ENCODE results near the gene TBC1D5. TPM values are rescaled to one million over a fixed set of nuclear protein-coding genes. Genes with fewer than 3 reads are reported as not detected.

The TBC1D5 gene
- total RNA-seq, 1 donor from 2014 or later = 74.6 TPM

GRCh38 chr3:17430582-17430981 lies 311.8 kb downstream of the TBC1D5 start:
- no peak overlapping the region for H3K4me3 ChIP-seq
- DNase-seq (no peak), ATAC-seq (no peak)
- TF ChIP-seq CTCF (IDR thresholded peaks at IDR 0.05) = no peak
- H3K36me3 ChIP-seq = no peaks in the 10 kb centered on the region
- intact Hi-C loops (cut with DNase I) = loop anchor here (5.0 kb wide), 1 partner anchor 412 kb away; no protein-coding TSS in a partner anchor
- H3K27ac ChIP-seq = no peak overlapping the region
- H3K9me3 ChIP-seq = no peaks in the 10 kb centered on the region
- H3K27me3 ChIP-seq = no peaks in the 10 kb centered on the region
- H3K4me1 ChIP-seq = no peaks in the 10 kb centered on the region

DNA sequence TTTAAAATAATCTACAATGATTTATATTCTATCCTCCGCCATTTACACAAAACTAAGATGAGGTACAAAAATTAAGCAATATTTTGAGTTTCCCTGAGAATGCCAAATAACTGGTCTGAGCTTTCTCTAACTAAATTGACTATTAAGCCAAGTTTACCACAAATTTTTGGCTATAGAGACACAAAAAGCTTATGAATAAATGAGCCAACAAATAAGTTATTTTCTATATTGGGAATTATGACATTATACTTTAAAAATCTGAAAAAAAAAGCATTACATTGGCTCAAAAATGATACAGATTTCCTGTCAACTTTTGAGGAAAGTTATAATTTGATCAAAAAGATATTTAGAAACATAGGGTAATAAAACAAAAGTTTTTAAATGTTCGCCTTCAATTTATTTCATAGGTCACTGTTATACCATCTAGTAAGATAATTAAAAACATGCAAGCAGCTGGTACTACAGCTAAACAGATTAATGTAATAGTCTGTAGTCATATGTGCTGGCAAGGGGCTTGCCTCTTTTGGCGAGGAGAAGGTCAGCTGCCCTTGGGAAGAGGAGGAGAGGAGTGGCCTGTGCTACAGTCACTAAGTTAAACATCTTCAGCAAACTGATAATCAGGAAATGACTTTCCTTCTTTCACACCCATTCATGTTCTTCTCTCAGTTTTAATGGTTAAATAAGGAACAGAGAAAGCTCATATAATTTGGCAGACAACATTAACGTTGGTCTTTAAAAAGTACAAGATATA lies 318.5 kb downstream of the TBC1D5 start:
- Histone ChIP-seq H3K27me3 (no peaks in the 10 kb centered on the region), H3K36me3 (no peaks in the 10 kb centered on the region), H3K4me3 (no peak overlapping the region), H3K27ac (no peak overlapping the region), H3K9me3 (no peaks in the 10 kb centered on the region), H3K4me1 (no peaks in the 10 kb centered on the region)
- intact Hi-C loops (cut with DNase I) = no loop called here
- TF ChIP-seq CTCF (IDR thresholded peaks at IDR 0.05) = no peak
- ATAC-seq = no peak
- DNase-seq = no peak

DNA sequence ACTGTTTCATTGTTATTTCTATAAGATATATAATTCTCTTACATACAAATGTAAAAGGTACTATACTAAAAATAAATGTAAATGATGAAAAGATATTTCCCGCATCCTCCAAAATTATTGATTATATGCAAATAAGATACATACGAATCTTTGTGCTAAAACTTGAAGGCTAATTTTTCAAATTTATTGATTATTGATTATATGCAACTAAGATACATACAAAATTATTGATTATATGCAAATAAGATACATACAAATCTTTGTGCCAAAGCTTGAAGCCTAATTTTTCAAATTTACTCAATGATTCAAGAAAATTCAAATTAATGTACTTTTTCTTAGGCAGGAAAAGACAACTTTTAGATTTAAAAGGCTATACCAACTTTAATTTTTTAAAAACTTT lies 319.8 kb downstream of the TBC1D5 start:
- intact Hi-C loops (cut with DNase I) = no loop called here
- Histone ChIP-seq H3K9me3 (no peaks in the 10 kb centered on the region), H3K27me3 (no peaks in the 10 kb centered on the region), H3K36me3 (no peaks in the 10 kb centered on the region), H3K4me1 (no peaks in the 10 kb centered on the region), H3K27ac (no peak overlapping the region), H3K4me3 (no peak overlapping the region)
- no peak for TF ChIP-seq CTCF (IDR thresholded peaks at IDR 0.05)
- ATAC-seq (no peak), DNase-seq (no peak)

DNA sequence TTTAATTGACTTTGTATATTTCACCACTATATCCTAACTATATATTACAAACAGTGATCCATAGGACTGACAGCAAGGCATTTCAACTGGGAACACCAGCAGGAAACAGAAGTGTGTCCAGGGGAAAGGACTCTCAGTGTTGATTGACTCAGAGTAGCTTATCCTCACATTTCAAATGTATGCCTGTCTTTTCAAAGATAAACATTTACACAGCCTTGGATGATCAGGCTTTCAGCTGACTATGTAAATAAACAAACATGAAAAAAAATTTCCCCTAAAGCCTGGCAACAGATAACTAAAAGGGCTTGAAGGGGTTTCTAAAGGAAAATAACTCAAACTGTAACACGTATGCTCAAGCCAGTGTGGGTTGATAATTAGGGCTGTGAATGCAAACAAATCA lies 321.8 kb downstream of the TBC1D5 start:
- intact Hi-C loops (cut with DNase I) = no loop called here
- Histone ChIP-seq H3K4me3 (no peak overlapping the region), H3K27ac (no peak overlapping the region), H3K36me3 (no peaks in the 10 kb centered on the region), H3K9me3 (no peaks in the 10 kb centered on the region), H3K27me3 (no peaks in the 10 kb centered on the region), H3K4me1 (no peaks in the 10 kb centered on the region)
- no peak for TF ChIP-seq CTCF (IDR thresholded peaks at IDR 0.05)
- ATAC-seq (no peak), DNase-seq (no peak)

GRCh38 chr3:17412950-17413530 lies 329.4 kb downstream of the TBC1D5 start:
- intact Hi-C loops (cut with DNase I) = loop anchor here (10.0 kb wide), 1 partner anchor 158 kb away; no protein-coding TSS in a partner anchor
- Histone ChIP-seq H3K27me3 (no peaks in the 10 kb centered on the region), H3K9me3 (no peaks in the 10 kb centered on the region), H3K36me3 (no peaks in the 10 kb centered on the region), H3K4me1 (no peaks in the 10 kb centered on the region), H3K27ac (no peak overlapping the region), H3K4me3 (no peak overlapping the region)
- peak; percentile 80 for TF ChIP-seq CTCF (IDR thresholded peaks at IDR 0.05)
- ATAC-seq (peak; percentile 86), DNase-seq (no peak)
